ENCODE data around the gene NCAPD2. TPM values are rescaled to one million over a fixed set of nuclear protein-coding genes. Genes with fewer than 3 reads are reported as not detected.
A peak's percentile ranks its signal among the peaks of the same experiment; 100 is the strongest.

The NCAPD2 gene
- total and polyA plus RNA-seq, 2 of the 4 experiments (the other 2 are of a cell fraction): 35.6 to 57.9 TPM

DNA sequence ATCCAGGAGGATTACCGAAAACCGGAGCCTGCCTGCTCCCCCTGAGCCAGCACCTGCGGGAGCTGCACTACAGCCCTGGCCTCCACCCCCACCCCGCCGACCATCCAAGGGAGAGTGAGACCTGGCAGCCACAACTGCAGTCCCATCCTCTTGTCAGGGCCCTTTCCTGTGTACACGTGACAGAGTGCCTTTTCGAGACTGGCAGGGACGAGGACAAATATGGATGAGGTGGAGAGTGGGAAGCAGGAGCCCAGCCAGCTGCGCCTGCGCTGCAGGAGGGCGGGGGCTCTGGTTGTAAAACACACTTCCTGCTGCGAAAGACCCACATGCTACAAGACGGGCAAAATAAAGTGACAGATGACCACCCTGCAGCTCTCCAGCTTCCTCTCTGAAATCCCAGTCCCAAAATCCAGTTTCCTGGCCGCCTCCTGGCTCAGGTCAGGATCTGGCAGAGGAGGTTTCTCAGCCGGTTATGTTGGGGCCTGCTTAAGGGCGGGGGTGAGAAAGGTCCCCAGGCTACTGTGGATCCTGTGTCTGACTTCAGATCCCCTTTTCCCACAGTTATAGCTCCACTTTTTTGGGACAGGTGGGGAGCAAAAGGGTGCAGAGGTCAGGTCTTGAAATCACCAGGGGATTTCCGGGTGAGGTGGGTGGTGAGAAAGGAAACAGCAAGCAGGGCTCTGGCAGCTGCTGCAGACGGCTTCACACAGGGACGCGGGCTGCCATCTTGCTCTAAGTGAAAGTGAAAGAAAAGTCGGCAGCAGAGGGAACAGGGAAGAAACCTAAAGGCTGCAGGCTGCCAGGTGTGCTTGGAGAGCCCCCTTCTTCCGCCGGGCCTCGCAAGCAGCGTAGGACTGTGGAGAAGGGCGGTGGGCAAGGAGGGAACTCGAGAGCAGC is 42.3 kb upstream of the NCAPD2 start, which contains the start of gene TAPBPL (continued):
- TF ChIP-seq, protein P1, sequence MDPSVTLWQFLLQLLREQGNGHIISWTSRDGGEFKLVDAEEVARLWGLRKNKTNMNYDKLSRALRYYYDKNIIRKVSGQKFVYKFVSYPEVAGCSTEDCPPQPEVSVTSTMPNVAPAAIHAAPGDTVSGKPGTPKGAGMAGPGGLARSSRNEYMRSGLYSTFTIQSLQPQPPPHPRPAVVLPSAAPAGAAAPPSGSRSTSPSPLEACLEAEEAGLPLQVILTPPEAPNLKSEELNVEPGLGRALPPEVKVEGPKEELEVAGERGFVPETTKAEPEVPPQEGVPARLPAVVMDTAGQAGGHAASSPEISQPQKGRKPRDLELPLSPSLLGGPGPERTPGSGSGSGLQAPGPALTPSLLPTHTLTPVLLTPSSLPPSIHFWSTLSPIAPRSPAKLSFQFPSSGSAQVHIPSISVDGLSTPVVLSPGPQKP (IDR thresholded peaks at IDR 0.05; ENCODE audit: borderline replicate concordance, low read depth, low read length): no peak
- 0 out of 2 replicates have a peak, but pooled peaks have one; percentile 63 for TF ChIP-seq CHD1 (IDR thresholded peaks at IDR 0.05; ENCODE audit: low read depth, low read length)
